Midbrain (tissue), 1 donor: ENCODE data around the gene HOXA9.

Source experiments
- DNase-seq: peaks from one replicate; lab custom pipeline; 2025; lab: John Stamatoyannopoulos, UW

HOXA9 gene

DNA sequence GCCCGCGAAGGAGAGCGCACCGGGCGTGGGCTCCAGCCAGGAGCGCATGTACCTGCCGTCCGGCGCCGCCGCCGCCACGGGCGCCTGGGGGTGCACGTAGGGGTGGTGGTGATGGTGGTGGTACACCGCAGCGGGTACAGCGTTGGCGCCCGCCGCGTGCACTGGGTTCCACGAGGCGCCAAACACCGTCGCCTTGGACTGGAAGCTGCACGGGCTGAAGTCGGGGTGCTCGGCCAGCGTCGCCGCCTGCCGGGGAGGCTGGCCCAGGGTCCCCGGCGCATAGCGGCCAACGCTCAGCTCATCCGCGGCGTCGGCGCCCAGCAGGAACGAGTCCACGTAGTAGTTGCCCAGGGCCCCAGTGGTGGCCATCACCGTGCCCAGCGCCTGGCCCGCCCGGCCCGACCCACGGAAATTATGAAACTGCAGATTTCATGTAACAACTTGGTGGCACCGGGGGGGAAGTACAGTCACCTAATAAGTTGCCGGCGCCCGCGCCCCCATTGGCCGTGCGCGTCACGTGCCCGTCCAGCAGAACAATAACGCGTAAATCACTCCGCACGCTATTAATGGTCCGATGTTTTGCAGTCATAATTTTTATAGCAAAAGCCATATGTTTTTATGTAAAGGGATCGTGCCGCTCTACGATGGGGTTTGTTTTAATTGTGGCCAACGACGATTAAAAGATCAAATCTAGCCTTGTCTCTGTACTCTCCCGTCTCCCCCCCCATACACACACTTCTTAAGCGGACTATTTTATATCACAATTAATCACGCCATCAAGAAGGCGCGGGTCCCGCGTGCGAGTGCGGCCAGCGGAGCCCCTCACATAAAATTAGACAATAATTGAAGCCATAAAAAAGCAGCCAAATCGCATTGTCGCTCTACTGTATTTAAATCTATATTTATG is at the start of gene HOXA9:
Gene HOXA9 (minus strand): TSS at position 449 of the 907 bp plus-strand sequence. CDS start 80 bp downstream, at position 369.
- DNase-seq, result no peak

DNA sequence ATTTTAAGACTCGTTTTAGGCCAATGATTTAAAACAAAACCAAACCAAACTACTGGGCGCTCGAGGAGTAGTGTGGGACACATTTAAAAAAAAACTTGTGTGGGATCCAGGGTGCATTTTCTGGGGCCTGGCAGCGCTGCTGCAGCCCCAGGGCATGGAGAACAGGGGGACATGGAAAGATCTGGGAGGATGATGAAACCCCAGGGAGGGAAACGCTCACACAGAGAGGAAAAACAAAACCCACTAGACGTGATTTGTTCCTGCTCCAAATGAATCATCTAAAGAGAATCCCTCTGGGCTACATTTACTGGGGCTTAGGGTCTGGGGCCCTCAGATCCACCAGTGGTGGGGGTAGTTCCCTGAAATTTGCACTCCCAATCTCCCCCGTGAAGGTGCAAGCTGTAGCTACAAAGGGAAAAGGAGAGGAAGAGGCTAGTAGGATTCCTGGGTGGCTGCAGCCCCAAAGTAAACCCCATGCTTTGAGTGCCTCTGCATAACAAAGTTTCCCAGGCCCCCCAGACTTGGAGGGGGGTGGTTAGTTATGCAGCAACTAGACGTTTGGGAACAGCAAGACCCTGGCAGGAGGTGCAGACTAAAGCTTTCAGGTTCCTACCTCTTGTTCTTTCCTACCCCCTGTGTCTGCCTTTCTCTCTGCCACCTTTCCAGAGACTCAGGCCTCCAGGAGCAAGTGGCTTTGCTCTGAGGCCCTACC is 49.1 kb upstream of the HOXA9 start:
- no peak for DNase-seq

DNA sequence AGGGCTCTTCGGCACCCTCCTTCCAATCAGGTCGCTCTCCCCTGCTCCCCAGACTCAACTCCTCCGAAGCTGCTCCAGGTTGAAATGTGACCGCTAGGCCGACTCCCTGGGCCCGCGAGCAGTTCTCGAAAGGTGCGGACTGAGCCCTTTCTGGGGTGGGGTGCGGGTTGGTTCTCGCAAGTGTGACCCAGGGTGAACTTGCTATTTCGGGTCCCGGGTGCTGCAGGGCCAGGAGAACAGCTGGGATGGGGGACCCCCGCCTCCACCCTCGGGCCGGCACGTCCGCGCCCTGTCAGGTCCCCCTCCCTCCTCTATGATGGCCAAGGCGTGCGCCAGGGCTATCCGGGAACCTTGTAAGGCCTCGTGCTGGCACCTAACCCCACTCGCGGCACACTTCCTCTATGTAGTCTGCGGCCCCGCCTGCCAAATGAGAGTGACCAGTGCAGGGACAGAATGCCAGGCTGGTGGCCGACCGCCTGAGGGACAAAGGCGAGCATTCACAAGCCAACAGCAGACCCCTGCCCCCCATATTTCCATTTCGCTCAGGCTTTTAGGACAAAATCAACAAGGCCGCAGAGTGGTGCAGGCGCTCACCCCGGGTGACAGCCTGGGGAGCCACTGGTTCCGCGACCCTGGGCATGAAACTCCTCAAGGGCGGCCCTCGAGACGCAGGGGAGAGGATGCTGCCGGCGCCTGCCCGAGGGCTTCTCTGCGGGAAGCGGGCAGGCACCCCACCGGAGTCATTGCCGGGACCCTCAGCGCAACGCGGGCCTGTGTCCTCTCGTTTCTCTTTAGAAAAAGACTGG is 48.3 kb upstream of the HOXA9 start:
- DNase-seq, result no peak

DNA sequence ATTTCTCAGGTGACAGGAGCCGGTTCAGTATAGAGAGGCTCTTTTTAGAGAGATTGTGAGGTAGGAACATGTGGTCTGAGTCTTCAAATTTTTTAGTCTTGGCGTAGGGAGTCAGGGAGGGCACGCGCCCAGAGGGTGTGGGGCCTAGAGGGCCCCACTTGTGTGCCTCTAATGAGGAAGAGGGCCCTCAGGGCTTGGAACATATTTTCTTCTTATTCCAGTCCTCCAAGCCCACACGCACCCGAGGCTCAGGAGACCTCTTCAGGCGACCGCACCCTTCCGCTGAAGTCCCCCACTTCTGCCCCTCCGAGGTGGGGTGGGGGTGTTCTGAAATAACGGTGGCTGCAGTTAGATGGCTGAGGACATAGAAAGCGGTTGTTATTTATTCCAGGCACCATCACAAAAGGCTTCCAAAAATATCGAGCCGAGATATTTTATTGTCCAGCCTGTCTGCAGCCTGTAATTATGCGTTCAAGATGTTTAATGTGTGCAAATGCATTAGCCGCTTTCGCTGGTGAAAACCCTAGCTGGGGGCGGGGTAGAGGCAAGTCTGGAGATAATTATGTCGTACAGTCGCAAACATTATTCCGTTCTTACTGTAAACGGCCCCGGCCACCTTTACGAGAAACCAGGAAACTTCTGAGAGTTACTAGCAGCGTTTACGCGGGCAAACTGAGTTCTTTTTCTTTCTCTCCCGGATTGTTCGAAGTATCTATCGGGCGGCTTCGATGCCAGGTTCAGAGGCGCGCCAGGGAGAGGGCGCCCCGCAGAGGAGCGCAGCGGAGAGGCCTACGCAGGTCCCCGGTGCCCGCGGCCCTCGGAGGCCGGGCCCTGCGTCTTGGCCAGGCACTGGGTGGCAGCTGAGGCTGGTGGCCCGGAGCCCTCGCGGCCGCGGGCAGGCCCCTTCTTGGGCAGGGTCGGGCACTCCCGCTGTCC is 47.4 kb upstream of the HOXA9 start:
- no peak for DNase-seq

DNA sequence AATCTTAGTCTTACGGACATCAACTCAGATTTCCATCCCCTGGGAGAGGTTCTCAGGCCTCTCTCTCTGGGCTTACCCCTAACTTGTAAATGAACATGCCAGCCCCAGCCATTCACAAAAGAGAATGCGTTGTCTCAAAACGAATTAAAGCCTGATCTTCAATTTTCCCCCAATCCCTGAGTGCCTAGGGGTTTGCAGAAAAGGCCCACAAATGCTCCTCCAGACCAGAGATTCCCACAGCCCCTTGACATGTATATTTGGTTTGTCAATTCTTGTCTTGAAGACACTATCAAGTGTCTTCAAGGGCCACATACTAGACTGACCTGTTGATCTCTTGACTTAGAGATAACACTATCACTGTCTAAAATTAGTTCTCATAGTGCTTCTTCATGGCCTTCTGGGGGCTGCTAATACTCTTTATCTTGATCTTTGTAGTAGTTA is 46.4 kb upstream of the HOXA9 start:
- no peak for DNase-seq

DNA sequence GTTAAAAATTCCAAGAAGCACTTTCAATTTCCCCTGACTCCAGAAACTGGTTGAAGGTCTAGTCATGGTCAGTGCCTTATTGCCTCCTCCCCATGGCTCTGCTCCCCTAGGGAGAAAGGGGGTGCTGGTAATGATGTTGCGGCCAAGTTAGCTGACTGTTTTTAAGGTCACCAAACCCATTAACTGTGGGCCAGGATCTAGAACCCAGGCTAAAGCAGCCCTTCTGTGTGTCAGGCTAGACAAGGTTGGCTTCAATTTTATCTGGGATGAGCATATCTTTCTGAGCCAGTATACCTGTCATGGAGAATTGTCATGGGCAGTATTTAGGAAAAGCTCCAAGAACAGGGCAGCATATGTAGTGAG is 45.7 kb upstream of the HOXA9 start:
- no peak for DNase-seq

DNA sequence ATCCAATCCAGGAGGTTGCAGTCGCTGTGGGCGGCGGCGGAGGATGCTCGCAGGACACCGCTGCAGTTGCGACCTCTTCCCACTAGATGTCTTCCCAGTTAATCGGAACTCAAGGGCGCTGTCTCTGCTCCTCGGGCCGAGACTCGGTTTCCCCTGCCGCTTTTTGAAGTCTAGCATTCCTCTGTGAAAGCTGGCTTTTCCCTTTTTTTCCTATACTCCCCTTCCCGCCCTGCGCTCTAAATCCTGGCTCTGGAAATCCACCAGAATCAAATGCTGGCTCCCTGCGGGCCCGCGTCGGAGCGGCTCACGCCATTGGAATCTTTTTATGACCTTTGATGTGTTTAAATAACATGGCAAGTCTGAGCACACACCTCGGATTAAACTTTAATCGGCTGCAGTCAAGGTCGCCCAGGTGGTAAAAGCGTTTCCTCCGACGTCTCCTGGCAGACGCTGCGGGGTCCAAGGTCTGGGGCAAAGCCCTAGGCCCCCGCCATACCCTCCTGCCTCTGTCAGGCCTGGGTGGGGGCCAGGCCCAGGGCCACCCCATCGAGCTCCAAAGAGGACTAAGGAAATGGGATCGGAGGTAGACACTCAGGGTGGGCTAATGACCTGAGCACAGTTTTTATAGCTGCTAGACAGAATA is 45.2 kb upstream of the HOXA9 start:
- peak; percentile 4 for DNase-seq

DNA sequence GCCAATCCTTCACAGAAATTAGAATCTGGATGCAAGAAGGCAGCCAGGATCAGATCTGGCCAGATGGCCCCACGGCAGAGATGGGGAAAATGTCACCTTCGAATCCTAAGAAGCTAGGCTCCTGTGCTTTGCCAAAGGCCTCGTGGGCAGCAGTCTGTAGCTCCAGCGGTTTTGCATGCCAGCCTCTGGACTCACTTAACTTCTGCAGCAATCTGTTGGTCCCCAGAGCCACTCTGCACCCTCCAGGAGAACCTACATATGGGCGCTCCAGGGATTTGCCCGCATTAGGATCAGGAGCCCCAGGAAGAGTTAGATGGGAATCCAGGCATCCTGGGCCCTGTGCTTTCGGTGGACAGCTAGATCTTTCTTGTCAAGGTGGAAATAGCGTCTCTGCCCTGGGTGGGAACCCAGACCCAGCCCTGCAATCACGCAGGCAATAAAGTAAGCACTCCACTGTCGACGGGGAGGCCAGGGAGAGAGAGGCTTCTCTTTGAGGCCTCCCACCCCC is 44.6 kb upstream of the HOXA9 start:
- DNase-seq, result no peak

DNA sequence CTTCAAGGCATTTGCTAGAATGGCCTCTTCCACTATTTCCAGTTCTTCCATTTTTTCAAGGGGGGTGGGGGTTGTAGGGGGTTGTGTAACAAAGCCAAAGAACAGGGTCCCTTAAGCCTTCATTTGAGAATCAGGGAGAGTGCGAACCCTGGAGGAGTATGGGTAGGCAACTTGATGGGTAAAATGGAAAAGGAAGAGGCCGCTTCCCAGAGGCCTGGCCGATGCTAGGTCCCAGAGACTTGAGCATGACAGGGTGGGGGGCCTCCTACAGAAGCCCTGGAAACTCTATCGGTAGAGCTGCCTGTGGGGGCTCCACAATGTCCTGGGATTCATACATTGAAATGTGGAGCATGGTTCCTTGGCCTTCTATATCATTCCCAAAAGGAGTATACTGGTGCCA is 43.7 kb upstream of the HOXA9 start:
- no peak for DNase-seq

DNA sequence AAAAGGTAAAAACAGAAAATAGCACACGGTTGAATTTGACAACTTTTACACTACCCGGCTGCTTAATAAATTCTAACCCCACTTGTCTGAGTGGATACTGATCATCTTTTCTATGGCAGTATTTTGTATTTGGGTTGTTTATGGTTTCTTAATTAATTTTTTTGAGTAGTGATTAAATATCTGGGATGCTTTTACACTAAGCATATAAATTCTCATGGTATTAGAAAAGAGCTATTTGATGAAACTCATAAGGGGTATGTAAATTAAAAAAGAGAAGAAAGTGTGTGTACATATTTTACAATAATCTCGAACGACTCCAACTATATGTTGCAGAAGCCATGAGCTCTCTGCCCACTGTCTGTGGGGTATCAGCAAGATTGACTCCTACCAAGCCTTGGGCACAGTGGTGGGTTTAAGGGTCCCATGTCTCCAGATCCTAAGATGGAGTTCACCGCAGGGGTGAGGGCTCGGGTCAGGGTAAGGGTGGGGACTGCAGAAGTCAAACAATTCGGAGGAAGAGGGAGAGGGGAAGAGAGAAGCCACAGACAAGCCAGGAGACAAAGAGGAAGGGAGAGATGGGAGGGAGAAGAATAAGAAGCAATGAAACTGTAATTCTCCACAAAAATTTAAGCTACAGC is 42.1 kb upstream of the HOXA9 start:
- DNase-seq, result no peak

DNA sequence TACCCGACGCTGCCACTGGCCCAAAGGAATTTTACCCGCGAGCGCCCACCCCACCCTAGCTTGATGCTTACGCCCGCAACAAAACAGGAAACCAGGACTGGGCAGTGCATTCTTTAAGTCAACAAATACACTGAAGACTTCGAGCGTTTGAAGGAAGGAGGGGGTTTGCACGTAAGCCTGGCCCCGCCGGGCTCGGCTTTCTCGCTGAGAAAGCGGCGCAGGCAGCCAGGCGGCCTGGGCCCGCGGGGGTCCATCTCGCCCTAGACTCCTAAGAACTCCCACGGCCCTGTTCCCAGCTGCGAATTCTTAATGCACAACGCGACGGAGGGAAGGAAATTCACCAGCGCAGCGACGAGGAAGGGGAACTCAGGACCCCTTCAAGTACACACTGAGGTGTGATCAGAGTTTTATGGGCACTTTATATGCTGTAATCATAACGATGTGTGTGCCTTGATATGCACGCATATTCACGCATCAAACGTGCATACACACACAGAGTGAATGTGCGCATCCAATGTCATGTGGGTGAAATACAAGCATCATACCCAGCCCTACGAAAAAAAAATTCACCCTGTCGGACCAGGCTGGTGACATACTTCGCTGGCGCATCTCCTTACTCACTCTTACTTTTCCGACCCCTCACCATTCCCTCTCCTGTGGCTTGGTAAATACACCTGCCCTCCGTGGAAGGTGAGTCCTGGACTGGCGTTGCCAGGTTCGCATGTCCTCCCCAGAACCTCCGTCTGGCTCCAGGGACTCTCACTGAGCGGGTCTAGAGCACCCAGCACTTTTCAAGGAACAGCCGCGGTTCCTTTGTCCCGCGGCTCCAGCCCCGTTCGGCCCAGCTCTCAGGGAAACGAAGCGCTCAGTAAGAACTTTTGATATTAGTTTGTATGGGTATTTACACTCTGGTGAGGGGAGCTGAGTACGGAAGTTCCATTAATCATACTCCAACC is 40.3 kb upstream of the HOXA9 start:
- no peak for DNase-seq

DNA sequence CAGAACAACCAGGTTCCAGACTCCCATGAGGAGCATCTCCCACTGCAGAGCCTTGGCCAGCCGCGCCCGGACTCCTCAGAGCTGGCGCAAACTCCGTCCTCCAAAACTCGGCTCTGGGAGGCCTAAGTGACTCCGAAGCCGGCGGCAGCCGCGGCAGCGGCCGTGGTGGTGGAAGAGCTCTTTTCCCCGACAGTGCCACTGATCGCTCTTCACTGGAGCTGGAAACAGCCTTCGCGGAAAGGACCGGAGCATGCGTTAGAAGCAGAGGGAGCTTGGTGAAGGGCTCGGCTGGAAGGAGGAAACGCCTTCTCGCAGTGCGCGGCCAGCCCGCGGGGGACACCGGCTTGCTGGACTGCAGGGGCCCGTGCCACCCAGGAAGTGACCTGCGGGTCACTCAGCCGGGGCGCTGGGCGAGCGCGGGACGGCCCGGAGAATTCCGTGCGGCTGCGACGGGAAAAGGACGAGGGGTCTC is 39.5 kb upstream of the HOXA9 start:
- no peak for DNase-seq

DNA sequence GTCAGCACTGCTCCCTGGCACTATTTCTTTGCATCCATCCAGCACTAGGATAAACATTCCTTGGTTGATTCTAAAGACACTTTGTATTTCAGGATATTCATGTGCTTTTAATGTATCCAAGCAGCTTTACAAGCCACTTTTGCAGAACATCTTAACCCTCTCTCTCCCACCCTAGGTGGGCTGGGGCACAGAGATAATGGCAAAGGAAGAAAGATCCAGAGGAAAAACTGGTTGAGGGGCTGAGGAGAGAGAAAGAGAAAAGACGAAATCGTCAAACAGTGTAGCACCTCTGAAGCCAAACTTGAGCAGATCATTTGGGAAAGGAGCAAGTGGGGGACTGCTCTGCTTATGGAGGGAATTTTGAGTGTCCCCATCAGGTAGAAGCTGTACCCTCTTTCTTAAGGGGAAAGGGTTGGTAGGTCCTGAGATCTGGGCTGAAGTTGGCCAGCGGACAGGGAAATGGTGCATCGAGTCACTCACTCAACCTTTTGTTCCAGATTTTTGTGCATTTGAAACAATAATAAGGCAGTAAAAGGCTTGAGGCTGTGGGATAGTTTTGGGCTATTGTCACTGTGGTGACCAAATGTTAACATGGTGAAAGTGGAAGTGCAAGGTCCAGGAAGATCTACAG is 38.7 kb upstream of the HOXA9 start:
- no peak for DNase-seq

DNA sequence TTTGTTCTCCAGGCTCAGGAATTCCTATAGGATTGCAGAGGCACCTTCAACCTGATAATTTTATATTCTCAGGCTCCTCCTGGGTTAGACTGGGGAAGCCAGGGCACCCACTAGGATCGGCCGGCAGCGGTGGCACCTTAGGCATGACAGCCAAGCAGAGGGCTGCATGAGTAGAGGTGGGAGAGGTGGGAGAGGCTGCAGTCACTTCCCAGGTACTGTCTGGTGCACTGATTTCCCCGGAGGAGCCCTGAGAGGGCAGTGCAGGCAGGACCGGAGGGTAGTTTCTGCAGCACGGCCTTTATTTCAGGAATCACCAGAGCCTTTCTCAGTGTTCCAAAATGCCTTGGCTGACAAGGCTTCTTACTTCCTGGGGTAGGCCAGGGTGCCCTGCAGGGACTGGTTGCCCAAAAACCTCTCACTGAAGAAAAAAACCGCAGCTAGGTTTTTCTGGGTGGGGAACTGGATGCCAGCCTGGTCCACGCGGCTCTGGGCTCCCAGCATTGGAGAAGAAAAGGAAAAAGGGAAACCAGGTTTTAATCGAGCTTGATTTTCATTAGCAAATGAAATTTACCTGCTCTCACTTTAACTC is 38.1 kb upstream of the HOXA9 start:
- DNase-seq, result no peak

DNA sequence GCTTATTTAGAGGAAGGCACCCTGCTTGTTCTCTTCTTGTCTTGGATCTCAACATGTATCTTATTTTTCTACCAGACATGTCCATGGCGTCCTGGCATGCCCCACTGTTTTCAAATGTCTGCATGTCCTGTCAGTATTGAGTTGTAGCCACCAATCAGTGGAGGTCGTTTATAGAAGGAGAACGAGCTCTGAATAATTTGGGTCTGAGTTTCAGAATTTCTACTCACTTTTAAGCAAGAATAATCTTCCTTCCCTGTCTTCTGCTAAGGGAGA is 37.5 kb upstream of the HOXA9 start:
- DNase-seq, result no peak

DNA sequence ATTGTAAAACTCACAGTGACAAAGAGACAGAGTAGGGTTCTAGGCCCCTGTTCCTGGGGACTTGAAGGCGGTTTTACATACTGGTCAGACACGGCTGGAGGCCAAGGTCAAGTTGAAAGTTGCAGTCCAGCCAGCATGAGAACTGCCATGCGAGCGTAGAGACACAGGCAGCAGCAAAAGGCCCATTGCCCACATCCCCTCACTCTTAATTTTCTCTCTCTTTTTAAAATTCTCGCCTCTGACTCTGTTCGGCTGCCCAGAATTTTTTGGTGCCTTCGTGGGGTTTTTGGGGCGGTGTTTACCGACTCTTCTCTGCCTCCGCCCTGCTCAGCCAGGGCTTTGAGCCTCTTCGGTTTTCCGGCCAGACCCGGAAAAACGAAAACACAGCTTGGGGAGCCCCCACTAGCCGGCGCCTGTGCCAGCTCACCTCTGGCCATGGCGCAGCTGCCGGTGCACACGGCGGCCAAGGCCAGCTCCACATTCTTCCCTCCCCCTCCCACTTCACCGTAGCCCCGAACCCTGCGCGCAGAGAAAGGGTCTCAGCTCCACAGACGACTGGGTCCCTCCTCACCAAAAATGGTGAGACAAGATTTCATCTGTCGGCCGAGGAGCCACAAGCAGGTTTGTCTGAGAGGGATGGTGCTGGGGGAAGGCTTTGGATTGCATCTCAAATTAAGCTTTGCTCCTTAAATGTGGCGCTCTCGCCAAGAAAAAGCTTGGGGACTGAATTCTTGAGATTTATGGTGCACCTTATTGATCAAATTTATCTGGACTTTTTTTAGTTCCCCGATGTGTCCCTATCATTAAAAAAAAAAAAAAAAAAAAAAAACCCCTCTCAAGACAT is 36.9 kb upstream of the HOXA9 start:
- DNase-seq, result no peak

DNA sequence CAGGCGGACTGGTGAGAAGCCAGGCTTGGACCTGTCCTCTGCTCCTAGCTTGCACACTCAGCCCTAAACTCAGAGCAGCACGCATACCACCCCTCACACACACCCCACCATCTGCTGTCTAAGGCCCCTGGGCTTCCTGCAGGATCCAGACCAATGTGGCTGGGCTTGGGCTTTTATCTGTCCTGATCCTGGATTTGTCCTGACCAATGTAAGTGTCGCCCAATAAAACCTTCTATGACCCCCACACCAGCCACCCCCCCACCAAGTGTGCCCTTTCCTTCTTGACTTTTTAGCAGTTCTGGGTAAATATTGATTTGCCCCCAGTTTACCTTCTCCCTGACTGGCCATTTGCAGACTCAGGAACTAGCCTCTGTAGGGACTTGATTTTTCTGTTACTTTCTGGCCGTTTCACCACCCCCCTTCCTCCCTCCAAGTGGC is 36.3 kb upstream of the HOXA9 start:
- no peak for DNase-seq
